Activated CD4-positive, CD25-positive, alpha-beta regulatory T cell treated with anti-CD3 and anti-CD28 coated beads, Interleukin-2, amount 50 U/mL, for 72 hours (primary cell): ENCODE results near the gene PRDM1.

ENCODE experiments used
- DNase-seq: peaks from one replicate; pipeline ENCODE4 v3.0.0; 2021

Gene PRDM1

GRCh38 chr6:106072501-106073090 lies 13.5 kb upstream of the PRDM1 start:
- no peak for DNase-seq

DNA sequence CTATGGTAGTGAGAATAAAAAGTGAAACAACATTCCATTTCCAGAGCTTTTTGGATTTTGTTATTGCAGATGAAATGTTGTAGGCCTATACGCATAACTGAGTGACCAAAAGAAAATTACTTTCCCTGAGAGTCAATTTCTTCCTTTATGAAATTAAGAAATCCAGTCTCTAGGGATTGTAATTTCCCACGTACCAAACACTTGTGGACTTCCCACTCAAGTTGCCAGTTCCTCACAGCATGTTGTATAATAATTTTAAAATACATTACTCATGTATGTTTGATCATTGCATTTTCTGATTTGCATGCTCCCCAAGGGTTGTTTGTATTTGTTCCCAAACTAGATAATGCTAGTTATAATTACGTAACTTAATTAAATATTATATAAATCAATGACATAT lies 12.0 kb upstream of the PRDM1 start:
- DNase-seq: no peak

- DNase-seq: no peak
These were observed 10.0 kb upstream of the PRDM1 start for GRCh38 chr6:106076139-106076538.

DNA sequence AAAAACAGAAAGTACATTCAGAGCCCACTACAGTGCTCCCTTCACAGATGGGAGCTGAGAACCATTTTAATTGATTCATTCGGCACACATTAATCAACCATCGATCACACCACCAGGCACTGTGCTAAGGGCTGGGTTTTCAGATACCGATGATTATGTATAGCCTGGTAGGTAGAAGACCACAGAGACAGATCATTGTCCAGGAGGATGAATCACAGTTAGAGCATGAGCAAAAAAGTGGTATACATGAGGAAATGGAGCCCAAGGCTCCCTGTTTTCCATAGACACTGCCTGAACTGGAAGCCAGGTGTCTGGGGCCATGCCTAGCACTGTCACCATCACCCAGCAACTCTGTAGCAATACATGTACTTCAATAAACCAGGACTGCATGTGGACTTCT lies 9.0 kb upstream of the PRDM1 start:
- DNase-seq: no peak

- no peak for DNase-seq
These were observed 8.3 kb upstream of the PRDM1 start for GRCh38 chr6:106077881-106078280.

GRCh38 chr6:106079961-106080762 lies 6.0 kb upstream of the PRDM1 start:
- DNase-seq: no peak

- DNase-seq: no peak
These were observed 5.4 kb upstream of the PRDM1 start for GRCh38 chr6:106080763-106081095.

DNA sequence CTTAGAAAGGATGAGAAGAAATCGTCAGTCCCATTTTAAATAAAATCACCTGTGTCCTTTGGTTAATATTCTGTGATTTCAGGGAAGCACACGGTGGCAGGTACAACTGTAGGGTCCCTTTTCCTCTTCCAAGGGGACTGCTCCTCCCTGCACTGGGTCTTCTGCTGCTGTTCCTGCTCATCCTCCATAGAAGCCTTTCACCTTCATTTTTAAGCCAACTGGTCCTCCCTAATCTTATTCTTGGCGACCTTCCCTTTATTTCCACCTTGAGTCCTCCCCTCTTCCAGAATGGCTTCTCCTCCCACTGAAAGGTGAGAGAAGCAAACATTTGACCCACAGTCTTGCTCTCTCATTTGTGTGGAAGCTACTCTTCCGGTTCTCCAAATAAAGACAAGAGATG lies 4.4 kb upstream of the PRDM1 start:
- no peak for DNase-seq

DNA sequence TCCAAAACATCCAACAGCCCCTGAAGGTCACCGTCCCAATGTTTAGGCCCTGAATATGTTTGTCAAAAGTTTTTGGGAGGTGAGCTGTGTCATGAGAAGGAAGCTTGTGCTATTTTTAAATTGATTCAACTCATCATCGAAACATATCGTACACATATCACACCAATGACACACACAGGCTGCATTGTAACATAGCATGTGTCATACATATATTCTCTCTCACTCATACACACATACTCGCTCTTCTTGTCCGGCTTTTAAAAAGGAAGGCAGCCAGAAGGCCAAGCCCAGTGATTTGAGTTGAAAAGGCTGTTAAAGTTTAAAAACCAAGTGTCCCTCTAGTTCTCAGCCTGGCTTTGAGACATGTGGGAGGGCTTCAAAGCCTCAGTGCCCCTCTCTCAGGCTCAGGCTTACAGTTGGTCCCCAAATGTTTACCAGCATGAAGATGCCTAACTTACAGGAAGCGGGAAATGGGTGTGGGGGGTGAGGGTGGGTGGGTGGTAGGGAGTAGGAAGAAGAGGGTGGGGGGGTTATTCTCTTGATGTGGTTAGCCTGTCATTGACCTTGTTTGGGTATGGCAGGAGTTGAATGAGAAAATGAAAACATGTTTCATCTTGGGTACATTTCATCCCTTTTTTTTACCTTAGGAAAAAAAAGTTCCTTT lies 3.3 kb upstream of the PRDM1 start:
- no peak for DNase-seq

- no peak for DNase-seq
These were observed 2.5 kb upstream of the PRDM1 start for GRCh38 chr6:106083618-106084017.

GRCh38 chr6:106084106-106084988 lies 1.8 kb upstream of the PRDM1 start:
- DNase-seq: no peak

DNA sequence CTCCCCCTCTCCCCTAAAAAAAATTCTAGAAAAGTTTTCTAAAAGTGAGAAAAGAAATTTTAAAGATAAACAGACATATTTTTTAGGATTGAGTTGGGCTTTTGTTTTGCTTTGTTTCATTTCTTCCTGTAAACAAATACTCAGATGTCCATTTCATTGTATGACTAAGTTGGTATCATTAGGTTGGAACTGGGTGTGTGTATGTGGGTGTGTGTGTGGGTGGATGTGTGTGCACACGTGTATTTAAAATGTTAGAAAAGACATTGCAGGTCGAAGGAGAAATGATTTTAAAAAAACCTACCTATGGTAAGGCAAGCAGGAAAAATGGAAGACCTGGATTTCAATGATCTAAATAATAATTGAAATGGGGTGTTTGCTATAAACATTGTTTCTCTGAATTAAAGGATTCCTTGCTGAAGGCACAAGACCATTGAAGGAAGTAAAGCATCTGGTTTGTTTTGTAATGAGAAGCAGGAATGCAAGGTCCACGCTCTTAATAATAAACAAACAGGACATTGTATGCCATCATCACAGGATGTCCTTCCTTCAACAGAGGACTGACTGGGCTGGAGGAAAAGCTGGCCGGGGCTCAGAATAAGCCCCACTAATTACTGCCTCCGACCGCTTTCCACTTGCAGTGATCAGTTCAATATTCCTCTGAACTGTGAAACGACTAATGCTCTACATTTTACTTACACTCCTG lies 996 bp upstream of the PRDM1 start:
- DNase-seq: no peak

- DNase-seq: no peak
These were observed 498 bp upstream of the PRDM1 start for GRCh38 chr6:106085692-106085983.

GRCh38 chr6:106086814-106087175 lies 659 bp downstream of the PRDM1 start:
- no peak for DNase-seq

- no peak for DNase-seq
These were observed 1.6 kb downstream of the PRDM1 start for GRCh38 chr6:106087548-106088325.

GRCh38 chr6:106090001-106090400 lies 3.9 kb downstream of the PRDM1 start:
- no peak for DNase-seq

DNA sequence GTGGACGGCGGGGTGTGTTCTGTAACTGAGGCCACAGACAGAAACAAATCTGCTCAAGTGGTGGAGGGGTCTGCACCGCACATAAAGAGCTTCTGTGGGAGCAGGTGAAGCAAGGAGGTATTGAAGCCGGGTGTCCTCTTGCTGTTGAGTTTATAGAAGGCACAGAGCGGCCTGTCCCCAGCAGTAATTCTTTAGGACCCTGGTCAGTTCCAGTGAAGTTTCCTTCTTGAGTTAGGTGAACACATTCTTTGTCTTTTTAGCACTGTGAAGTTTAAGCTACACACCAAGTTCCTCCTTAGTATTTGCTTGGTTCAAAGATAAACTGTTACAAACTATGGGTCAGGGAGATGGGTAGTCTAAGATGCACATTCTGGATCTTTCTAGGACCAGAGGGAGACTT lies 6.1 kb downstream of the PRDM1 start:
- DNase-seq: no peak

DNA sequence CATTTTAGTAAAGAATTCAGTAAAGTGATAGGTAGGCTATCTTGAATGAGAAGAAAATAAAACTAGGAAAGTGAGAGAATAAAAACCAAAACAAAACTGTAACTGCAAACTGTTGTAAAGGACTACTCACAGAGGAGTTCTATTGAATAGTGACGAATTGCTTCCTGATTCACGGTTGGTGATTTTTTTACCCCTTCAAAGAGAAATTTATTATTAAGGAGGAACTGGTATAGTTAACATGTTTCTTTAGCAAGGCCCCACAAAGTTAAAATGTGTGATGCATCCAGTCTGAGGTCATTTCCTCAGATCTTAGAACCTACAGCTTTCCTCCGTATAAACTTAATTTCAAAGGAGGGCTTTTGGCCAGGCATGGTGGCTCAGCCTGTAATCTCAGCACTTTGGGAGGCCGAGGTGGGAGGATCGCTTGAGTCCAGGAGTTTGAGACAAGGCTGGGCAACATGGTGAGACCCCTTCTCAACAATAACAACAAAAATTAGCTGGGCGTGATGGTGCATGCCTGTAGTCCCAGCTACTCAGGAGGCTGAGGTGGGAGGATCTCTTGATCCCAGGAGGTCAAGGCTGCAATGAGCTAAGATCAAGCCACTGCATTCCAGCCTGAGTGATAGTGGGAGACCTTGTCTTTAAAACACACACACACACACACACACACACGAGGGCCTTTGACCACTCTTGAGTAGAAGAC lies 8.3 kb downstream of the PRDM1 start:
- no peak for DNase-seq

GRCh38 chr6:106094964-106095335 lies 8.8 kb downstream of the PRDM1 start:
- no peak for DNase-seq

- DNase-seq: no peak
These were observed 11.5 kb downstream of the PRDM1 start for GRCh38 chr6:106097411-106098231.
